IPS-20b (cell line): ENCODE results near the gene THRA.

ENCODE experiments used
- H3K27ac ChIP-seq: one replicate; pipeline ENCODE4 v1.5.1; 2013; ENCODE audit warnings: low read length
- H3K27me3 ChIP-seq: 2 replicates; pipeline ENCODE4 v1.6.1; 2013; ENCODE audit warnings: mild to moderate bottlenecking, low read length, inconsistent platforms; ENCODE audit not compliant: insufficient read depth
- H3K36me3 ChIP-seq: 2 replicates; pipeline ENCODE4 v1.6.1; 2013; ENCODE audit warnings: low read depth, mild to moderate bottlenecking, inconsistent platforms, low read length, moderate library complexity; ENCODE audit not compliant: insufficient read depth
- H3K4me1 ChIP-seq: 2 replicates; pipeline ENCODE4 v1.6.1; 2013; ENCODE audit warnings: mild to moderate bottlenecking, control low read depth, inconsistent platforms, low read length, moderate library complexity; ENCODE audit not compliant: insufficient read depth
- H3K4me3 ChIP-seq: 2 replicates; pipeline ENCODE4 v1.5.1; 2013; ENCODE audit warnings: mild to moderate bottlenecking, low read length, inconsistent platforms
- H3K9ac ChIP-seq: 2 replicates; pipeline ENCODE4 v1.6.1; 2013; ENCODE audit warnings: low read depth, mild to moderate bottlenecking, inconsistent platforms, low read length, moderate library complexity
- H3K9me3 ChIP-seq: 2 replicates; pipeline ENCODE4 v1.6.1; 2013; ENCODE audit warnings: mild to moderate bottlenecking, low read depth, low read length, inconsistent platforms; ENCODE audit not compliant: insufficient read depth

THRA gene

DNA sequence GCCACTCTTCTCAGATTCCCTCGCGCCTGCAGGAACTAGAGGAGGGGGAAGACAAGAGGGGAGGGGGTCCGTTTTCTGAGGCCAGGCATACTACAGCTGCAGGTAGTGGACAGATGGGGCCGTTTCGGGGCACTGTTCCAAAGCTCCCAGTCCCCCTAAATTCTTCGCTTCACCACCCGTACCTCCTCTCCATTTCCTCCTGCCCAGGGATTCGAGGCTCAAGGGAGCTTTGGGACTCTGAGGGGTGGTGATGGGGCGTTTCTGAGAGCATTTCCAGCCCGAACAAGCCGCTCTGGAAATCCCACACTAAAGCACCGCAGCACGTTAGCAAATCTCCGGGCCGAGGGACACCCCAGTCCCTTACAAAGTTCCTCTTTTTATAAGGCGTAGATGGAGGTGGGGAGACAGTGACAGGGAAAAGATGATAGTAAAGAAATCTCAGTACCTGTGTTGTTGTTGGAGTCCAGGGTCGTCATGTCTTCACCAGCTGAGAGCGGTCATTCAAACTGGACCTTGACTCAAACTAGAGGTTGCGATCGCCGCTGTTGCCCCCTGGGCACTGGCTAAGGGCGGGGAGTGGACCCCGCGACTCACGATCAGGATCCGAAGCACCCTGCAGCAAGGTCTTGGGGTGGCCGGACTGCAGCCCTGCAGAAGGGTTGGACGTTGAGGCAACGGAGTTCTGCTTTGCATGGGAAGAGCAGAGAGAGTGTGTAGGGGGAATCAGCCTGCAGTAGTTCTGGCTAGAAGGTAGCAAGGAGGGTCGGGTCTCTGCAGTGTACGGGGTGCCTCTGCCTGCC lies 37.1 kb downstream of the THRA start:
- H3K27ac ChIP-seq: no peak overlapping the region
- peaks cover 27% of the 10 kb centered on the region for H3K4me1 ChIP-seq
- no peaks in the 10 kb centered on the region; the same call in 1 of the 2 replicates for H3K9me3 ChIP-seq
- H3K9ac ChIP-seq: peak overlapping the region; percentile 37; the same call in 1 of the 2 replicates
- peaks cover 22% of the 10 kb centered on the region for H3K36me3 ChIP-seq
- peak overlapping the region; percentile 65 for H3K4me3 ChIP-seq
- peaks cover 36% of the 10 kb centered on the region for H3K27me3 ChIP-seq

DNA sequence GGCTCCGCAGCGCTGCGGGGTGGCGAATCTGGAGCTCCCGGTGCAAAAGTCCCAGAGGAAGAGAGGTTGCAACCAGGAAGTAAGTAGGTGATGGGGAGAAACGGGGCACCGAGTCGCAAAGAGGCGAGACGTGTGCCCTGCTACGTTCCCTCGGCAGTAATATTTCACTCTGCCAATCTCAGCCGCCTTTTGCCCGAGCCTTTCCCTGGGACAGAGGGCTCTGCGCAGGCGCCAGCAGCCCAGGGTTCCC lies 37.6 kb downstream of the THRA start, which contains the start of gene NR1D1:
NR1D1 (minus strand) TSS at position 171 of the 250 bp plus-strand sequence. CDS start 495 bp downstream, outside the sequence.
- Histone ChIP-seq H3K36me3 (peaks cover 17% of the 10 kb centered on the region), H3K4me3 (peak within 1 kb of the TSS; percentile 65), H3K4me1 (peaks cover 27% of the 10 kb centered on the region), H3K27me3 (peaks cover 38% of the 10 kb centered on the region), H3K9me3 (no peaks in the 10 kb centered on the region; the same call in 1 of the 2 replicates), H3K27ac (no peak within 1 kb of the TSS), H3K9ac (peak within 1 kb of the TSS; percentile 37; the same call in 1 of the 2 replicates)

DNA sequence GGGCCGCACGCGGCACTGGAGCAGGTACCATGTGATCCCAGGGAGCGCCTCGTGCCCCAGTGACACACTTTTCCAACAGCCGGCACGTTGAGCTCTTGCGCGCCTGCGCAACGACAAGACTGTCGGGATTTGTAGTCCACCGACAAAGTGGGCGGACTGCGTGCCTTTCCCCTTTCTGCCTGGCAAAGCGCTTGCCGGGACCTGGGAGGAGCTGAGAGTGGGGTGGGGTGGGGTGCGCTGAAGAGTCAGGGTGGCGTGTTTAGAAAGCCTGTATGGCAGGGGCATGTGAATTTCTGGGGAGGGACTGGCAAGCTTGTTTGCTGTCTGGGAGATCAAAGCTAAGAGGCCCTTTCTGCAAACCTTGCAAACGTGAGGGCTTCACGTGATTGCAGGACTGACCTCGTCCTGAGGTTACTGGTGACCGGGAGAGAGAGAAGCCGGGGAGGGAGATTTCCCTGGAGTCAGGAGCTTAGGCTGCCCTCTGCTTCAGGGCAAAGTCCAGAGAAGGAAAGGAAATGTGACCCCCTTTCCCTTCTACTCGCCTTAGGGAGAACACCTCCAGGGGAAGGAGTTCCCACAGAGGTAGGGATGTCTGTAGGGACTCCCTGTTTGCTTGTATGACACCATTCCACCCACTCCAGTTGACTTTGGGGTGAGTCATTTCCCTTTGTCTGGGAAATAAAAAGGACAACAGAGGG lies 38.1 kb downstream of the THRA start:
- Histone ChIP-seq H3K27ac (no peak overlapping the region), H3K4me1 (peaks cover 27% of the 10 kb centered on the region), H3K4me3 (peak overlapping the region; percentile 65), H3K36me3 (peaks cover 13% of the 10 kb centered on the region), H3K9ac (peak overlapping the region; percentile 22; the same call in 1 of the 2 replicates), H3K27me3 (peaks cover 43% of the 10 kb centered on the region), H3K9me3 (no peaks in the 10 kb centered on the region; the same call in 1 of the 2 replicates)

DNA sequence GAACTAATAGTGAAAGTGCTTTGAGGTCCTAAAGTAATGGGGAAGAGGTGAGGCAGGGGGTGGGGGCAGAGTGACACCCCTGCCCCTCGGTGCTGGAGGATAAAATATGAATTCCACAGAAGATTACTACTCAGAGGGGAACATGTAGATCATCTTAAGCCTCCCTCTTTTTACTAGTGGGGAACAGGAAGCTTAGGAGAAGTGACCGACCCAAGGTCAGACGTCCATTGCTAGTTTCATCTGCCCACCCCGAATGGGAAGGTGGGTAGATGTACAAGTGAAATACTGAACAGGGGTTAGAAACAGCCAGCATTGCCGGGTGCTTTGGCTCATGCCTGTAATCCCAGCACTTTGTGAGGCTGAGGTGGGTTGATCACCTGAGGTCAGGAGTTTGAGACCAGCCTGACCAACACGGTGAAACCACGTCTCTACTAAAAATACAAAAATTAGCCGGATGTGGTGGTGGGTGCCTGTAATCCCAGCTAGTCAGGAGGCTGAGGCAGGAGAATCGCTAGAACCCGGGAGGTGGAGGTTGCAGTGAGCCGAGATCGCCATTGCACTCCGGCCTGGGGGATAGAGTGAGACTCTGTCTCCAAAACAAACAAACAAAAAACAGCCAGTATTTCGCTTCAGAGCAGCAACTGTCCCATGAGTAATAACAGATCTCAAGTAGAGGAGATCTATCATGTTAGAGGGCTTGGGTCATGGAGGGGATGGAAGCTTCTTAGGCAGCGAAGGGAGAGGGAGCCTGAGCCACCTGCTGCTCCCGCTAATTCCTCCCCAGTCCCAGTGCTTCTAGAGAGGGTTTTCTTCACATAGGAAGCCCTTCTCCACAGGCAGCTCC lies 38.8 kb downstream of the THRA start:
- Histone ChIP-seq H3K4me1 (peaks cover 32% of the 10 kb centered on the region), H3K27ac (no peak overlapping the region), H3K36me3 (peaks cover 5% of the 10 kb centered on the region), H3K9ac (peak overlapping the region; percentile 22; the same call in 1 of the 2 replicates), H3K27me3 (peaks cover 50% of the 10 kb centered on the region), H3K4me3 (peak overlapping the region; percentile 65), H3K9me3 (no peaks in the 10 kb centered on the region; the same call in 1 of the 2 replicates)

DNA sequence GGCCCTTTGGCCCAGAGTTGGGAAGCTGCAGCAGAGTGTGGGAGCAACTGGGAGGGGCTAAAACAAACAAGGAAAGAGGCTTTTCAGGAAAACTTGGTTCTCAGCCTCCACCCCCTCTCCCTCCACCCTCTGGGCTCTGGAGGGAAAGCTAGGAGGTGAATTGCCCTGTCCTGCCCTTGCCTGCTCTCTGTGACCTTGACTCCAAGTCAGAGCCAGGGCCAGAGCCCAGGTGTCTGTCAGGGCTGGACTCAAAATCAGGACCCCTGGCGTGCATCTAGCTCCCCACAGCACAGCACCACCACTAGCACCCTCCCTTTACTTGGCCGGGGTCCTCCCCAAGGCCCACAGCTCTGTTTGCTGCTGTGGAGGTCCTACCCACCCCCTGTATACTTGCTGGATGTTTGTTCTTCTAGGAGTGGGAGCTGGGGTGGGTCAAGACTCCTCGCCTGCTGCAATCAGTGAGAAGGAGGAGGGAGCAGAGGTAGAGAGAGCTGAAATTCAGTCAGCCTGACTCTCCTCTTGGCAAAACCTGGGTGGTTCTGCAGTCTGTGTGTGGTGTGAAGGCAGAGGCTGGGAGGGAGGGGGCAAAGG lies 40.4 kb downstream of the THRA start:
- H3K9ac ChIP-seq: peak overlapping the region; percentile 50; the same call in 1 of the 2 replicates

DNA sequence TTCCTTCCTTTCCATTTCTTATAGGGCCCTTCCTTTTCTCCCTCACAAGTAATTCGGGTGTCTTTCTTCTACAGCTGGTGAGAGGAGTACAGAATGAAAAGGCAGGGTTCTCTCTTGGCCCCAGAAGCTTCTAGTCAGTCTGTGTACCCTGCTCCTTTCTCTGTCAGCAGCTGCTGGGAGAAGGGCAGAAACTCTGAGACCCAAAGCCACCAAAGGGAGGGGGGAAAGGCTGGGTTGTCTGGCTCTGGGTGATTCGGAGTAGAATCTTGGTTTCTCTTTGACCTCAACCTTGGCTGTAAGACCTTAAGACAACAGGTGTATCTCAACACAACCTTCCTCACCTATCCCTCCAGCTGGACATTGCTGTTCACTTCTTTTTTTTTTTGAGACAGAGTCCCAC lies 40.9 kb downstream of the THRA start:
- no peak overlapping the region for H3K27ac ChIP-seq
- H3K4me1 ChIP-seq: peaks cover 40% of the 10 kb centered on the region
- peaks cover 61% of the 10 kb centered on the region for H3K27me3 ChIP-seq
- no peaks in the 10 kb centered on the region; the same call in 1 of the 2 replicates for H3K9me3 ChIP-seq
- H3K36me3 ChIP-seq: no peaks in the 10 kb centered on the region
- H3K4me3 ChIP-seq: no peak overlapping the region
- H3K9ac ChIP-seq: peak overlapping the region; percentile 50; the same call in 1 of the 2 replicates

More for the DNA sequence above, 40.4 kb downstream of the THRA start:
- no peak overlapping the region for H3K4me3 ChIP-seq
- no peak overlapping the region for H3K27ac ChIP-seq
- H3K36me3 ChIP-seq: no peaks in the 10 kb centered on the region
- peaks cover 65% of the 10 kb centered on the region for H3K27me3 ChIP-seq
- peaks cover 45% of the 10 kb centered on the region for H3K4me1 ChIP-seq
- no peaks in the 10 kb centered on the region; the same call in 1 of the 2 replicates for H3K9me3 ChIP-seq

DNA sequence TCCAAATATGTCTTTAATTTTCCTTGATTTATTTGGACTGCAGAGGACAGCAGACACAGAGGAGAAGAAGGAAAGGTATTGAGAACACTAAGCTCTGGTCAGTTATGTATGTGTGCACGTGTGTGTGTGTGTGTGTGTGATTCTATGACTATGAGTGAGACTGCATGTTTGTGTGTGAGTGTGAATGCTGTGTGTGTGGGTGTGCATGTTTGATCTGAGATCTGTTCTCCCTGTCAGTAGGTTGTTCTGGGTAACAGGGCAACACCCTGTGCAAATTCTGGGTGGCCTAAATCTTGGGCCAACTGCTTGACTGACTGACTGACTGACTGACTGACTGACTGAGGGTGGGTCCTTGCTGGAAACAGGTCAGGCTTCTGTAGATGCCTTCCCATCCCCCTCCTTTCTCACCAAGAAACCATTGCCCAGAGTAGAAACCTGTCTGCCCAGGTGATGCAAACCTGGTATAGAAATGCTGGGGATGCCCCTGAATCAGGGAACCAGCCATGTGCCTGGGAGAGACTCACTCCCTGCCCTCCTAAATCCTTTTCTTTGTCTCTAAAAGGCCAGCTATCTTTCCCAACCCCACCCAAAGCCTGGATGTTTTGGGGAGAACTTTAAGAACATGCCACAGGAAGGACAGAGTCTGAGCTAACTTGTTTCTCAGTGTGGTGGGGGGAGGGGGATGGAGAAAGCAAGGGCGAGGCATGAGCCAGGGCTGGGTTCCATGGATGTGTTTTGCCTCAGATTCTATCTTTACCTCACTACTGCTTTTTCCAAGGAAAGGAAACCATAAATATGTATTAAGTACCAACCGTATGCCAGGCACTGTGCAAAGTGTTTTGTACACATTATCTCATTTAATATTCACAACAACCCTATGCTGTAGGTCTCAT lies 42.1 kb downstream of the THRA start:
- Histone ChIP-seq H3K27ac (no peak overlapping the region), H3K4me3 (no peak overlapping the region), H3K9ac (no peak overlapping the region), H3K4me1 (peaks cover 38% of the 10 kb centered on the region), H3K36me3 (no peaks in the 10 kb centered on the region), H3K9me3 (no peaks in the 10 kb centered on the region), H3K27me3 (peaks cover 51% of the 10 kb centered on the region)

DNA sequence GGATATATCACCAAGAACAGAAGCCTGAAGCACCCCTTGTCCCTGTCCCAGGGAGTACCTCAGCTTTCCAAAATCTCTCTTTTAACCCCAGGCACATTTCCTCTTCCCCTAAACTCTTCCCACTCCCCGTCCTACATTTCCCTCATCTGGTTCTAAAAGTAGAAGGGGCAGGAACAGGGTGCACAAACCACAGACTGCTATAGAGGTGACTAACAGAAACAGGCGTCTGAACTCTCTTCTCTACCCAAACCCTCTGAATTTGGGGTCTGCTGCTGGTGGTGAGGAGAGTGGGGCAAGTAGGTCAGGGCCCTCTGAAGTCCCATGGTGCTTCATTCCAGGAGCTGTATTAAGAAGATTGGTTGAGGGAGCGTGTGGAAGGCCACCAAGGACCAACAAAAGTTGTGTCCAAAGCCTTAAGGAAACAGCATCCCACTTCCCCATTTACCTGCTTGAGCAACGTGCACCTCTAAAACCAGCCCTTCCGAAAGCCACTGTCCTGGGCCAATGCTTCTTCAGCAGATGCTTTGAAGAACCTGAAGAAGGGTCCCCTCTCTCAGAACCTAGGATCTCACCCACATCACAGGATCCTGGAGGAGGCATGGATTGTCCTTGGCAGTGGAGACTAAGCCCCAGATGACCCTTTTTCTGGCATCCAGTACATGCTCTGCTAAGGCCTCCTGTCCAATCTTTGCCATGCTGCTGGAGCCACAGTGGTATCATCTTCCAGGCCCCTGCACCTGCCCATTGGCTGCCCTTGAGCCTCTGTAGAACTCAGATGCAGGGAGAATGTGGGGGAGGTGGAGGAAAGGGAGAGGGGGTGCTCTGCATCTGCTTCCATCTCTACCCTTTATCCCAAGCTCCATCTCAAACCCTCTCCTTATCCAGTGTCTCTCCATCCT lies 43.3 kb downstream of the THRA start:
- Histone ChIP-seq H3K27ac (no peak overlapping the region), H3K4me3 (no peak overlapping the region), H3K9ac (peak overlapping the region; percentile 32; the same call in 1 of the 2 replicates), H3K4me1 (peaks cover 42% of the 10 kb centered on the region), H3K36me3 (no peaks in the 10 kb centered on the region), H3K27me3 (peaks cover 41% of the 10 kb centered on the region), H3K9me3 (no peaks in the 10 kb centered on the region)

DNA sequence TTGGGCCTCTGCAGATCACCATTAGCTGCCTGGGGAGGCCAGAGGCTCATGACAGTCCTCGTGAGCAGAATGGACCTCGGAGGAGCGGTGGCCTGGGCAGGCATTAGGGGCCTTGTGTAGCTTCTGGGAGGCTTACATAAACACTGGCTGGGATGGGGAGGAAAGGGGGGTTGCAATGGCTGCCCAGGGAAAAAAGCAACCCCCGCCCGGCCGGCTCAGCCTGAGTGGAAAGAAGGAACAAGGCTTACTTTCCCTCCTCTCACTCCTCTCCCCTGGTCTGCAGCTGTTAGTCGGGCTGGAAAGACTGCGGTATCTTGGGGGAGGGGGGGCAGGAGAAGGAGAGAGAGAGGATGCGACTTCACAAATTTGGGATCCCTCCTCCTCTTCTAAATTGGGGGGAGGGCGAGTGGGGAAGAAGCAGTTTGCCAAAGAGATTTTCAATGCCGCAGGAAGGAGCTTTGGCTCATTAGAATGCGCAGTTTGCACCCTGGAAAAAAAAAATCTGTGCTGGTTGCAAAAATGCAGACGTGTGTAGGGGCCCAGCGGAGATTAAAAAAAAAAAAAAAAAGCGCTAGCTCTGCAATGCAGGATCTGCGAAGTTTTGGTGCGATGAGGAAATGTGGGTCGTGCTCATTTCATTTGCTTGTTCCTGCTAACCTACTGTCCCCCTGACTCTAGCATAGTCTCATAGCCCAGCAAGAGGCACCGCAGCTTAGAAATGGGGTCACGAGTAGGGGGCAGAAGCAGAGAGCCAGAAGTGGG lies 44.2 kb downstream of the THRA start:
- H3K27me3 ChIP-seq: peaks cover 33% of the 10 kb centered on the region
- H3K4me1 ChIP-seq: peaks cover 46% of the 10 kb centered on the region
- H3K4me3 ChIP-seq: 0 out of 2 replicates have a peak overlapping the region, but pooled peaks have one; percentile 2
- H3K36me3 ChIP-seq: no peaks in the 10 kb centered on the region
- H3K27ac ChIP-seq: no peak overlapping the region
- no peaks in the 10 kb centered on the region for H3K9me3 ChIP-seq
- peak overlapping the region; percentile 37; the same call in 1 of the 2 replicates for H3K9ac ChIP-seq
